T-helper 22 cell (primary cell): ENCODE measurements around the gene NFATC1.
A peak's percentile ranks its signal among the peaks of the same experiment; 100 is the strongest.
"Not testable (repeated sequence)": the region's sequence is repeated elsewhere in the genome, so short reads cannot be mapped to it uniquely, and the experiment has no call there.

ENCODE experiments used
- DNase-seq: peaks from one replicate; pipeline ENCODE4 v3.0.0-alpha.2; 2020; ENCODE audit warnings: low read depth

Gene NFATC1

GRCh38 chr18:79375441-79376154 lies 20.1 kb upstream of the NFATC1 start:
- DNase-seq: no peak

GRCh38 chr18:79376661-79377060 lies 19.1 kb upstream of the NFATC1 start:
- DNase-seq: not testable (repeated sequence)

DNA sequence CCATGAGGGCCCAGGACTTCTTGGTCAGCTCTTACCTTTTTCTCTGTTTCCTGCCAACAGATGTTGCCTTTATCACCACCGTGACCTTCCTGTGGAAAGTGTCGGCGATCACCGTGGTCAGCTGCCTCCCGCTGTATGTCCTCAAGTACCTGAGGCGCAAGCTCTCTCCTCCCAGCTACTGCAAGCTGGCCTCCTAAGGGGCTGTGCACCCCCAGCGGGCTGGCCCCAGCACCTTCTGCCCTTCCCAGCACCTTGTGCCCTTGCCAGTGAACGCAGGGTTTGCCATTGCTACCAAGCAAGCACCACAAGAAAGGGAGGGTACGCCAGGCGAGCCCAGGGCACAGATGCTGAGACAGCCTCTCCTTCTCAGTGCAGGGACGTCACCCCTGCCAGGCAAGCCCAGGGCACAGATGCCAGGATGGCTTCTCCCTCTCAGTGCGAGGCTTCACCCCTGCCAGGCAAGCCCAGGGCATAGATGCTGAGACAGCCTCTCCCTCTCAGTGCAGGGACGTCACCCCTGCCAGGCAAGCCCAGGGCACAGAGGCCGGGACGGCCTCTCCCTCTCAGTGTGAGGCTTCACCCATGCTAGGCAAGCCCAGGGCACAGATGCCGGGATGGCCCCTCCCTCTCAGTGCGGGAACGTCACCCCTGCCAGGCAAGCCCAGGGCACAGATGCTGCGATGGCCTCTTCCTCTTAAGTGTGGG lies 18.4 kb upstream of the NFATC1 start:
- DNase-seq: no peak

DNA sequence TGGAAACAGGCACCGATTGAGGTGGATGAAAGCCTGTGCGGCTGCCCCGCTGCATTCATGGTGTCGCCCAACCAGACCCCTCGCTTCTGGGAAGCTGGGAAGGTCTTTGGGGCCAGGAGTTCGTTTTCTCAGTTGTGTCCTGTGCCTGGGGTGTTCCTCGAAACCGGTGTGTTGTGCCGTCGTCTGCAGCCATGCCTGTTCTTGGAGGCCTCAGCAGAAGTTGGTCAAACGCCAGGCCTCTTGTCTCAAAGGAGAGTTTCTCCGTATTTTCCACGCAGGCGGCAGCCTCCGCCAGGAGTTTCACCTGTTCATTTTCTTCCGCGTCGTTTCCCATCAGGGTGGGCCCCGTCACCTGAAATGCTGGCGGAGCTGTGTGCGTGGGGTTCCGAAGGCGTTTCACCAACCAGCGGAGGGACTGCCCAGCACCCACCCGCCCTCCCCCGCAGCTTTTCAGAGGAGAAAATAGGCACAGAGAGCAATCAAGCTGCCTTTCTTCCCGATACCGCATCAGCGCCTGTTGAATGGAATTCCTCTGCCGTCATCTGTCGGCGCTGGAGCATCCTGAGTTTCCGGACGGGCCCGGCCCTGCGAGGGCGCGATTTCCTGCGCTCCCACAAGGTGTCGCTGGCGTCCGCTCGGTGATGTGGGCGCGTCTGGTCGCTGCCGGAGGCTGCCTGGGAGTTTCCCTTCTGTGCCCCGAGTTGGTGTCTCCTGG lies 17.0 kb upstream of the NFATC1 start:
- DNase-seq: peak; percentile 64

DNA sequence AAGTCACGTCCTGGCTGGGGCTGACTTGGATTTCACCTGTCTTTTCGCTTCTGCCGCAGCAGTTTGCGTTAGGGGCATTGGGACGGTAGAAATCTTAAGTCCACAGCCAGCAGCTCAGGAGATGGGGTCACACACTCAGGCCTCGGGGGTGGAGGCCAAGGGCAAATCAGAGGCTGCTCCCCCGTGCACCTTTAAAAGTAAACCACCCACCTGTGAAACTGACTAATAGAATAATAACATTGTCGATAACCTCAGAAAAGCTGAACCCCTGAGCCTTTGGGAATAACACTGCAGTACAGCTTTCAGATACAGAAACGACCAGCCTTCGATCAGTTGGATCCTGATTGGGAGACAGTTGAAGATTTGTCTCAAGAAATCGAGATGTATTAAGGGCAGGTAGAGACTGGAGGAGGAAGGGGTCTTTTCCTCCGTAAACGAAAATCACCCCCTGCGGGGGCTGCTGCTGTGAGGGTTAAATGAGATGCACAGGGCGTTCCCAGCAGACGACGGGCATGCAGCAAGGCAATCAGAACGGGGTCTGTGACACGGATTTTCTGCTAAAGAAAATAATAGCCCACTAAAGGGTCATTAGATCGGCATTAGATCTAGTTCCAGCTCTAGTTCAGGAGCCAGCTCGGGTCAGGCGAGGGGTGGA lies 16.4 kb upstream of the NFATC1 start:
- DNase-seq: no peak

- no peak for DNase-seq
These were observed 15.6 kb upstream of the NFATC1 start for GRCh38 chr18:79379931-79380815.

DNA sequence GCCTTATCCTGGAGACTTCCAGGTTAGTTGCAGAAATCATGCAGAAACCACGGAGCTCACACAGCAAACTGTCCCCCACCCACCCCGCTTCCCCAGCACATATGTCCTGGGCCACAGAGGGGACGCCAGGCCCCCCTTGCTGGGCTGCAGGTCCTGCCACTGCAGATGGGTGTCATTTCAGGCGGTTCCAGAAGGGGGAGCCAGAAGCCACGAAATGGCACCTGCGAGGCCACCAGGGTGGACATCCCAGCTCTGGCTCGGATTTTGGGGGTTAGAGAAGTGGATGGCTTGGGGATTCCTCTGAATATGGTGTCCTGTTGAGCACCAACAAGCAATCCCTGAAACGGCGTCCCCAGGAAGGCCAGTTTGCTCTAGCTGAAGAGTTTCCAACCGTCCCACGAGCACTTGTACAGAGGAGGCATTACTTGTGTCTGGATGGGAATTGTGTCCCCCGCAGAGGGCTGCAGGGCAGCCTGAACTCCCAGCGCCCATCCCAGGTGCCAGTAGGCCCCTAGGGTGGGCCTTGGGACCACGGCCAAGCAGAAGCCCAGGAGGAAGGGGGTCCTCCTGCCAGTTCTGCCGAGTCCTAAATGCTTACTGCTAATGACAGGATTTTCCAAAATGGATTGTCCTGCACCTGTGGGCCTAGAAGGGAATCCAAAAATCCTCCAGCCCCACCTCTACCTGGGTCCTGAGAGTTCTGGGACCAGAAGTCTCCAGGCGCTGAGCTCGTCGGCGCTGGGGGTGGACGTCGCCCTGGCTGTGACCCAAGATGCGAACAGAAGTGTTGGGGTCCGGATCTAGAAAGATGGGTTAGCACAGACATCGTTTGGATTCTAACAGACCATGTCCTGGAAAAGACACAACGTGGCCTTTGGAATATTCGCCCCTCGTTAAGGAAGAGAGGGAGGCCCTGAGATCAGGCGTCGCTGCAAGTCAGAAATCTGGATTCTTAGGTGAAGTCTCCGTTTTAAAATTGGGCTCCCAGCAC lies 14.6 kb upstream of the NFATC1 start:
- no peak for DNase-seq

GRCh38 chr18:79381811-79382311 lies 13.9 kb upstream of the NFATC1 start:
- DNase-seq: no peak

DNA sequence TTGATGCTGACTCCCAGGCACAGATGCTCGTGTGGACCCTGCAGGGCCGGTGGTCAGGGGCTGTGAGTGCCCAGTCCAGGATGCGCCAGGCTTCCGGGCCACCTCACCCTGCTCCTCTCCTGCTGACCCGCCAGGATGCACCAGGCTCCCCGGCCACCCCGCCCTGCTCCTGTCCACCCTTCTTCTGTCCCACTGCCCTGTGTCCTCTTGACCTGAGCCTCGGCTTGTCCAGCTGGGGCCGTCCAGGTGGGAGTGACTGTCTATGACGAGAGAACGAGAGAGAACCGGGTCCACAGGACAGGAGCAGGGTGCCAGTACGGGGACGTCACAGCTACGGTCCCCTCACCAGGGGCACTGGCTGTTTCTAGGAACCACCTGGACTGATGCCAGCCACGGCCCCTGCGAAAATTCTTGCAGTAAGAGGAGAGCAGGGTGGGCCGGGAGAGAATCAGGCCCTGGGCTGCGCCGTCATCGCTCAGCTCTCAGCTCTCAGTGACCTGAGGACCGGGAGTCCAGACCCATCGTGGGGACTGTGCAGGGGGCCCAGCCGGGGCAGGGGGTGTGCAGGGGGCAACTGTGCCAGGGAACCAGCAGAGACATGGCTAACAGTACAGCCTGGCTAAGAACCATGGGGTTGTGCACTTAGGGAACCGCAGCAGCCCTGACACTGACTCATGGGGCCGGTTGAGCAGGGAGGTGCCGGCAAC lies 12.9 kb upstream of the NFATC1 start:
- no peak for DNase-seq

GRCh38 chr18:79383388-79384056 lies 12.2 kb upstream of the NFATC1 start:
- DNase-seq: no peak

DNA sequence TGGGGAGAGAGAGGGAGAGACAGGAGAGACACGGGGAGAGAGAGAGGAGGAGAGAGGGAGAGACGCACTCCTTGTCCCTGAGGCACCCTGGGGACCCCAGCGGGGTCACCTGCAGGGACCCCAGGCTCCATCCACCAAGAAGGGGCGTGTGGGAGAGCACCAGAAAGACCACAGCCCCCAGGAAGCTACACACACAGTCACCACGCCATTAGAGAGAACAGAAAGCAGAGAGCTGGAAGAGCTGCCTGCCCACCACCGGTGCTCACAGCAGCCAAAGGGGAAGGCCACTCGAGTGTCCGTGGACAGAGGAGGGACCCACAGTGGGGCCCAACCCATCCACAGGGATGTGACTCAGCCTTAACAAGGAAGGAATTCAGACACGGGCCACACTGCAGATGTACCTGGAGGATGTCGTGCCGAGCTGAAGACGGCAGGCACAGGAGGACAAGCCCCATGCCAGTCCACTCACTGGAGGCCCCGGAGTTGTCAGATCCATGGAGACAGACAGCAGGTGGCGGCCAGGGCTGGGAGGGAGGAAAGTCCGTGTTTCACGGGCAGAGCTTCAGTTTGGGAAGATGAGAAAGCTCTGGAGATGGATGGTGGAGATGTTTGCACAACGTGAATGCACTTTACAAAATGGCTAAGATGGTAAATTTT lies 11.5 kb upstream of the NFATC1 start:
- no peak for DNase-seq

GRCh38 chr18:79384834-79385233 lies 10.9 kb upstream of the NFATC1 start:
- DNase-seq: no peak

DNA sequence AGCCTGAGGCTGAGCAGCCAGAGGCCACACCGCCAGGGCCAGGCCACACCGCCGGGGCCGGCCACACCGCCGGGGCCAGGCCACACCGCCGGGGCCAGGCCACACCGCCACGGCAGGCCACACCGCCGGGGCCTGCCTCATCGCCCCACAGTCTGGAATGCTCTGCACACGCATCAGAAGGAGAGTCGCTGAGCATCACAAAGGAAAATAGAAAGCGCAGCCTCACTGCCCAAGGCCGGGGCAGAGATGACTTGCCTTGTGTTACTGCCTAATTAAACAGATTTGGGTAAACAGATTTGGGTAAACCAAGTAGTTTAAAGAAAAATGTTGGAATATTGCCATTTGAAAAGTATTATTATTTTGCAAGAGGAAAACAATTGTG lies 10.4 kb upstream of the NFATC1 start:
- no peak for DNase-seq

DNA sequence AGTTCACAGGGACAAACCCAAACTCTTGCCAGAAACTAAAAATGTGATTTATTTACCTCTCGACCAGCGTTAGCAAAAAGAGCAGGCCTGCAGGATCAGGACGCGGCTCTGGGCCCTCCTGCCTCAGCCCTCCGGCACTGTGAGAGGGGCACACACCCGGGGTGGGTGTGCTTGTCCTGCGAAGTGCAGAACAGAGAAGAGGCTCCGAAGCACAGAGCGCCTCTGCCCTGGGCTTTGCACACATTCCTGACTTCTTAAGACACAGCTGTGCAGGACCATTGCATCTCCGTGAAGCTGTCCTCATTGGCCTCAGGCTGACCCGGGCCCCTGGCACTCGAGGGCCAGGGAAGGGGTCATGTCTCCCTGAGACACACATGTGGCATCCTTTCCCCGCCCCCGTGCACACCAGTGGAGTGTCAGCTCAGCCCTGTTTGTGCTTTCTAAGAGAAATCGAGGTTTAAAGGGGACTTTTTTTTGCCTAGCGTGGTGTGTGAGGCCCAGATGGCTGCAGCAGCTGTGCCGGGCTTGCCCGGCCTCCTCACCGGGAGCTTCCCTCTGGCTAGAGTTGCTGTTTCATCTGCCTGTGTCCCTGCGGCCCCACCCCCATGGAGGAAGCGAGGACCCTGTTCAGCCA lies 9.9 kb upstream of the NFATC1 start:
- no peak for DNase-seq

- DNase-seq: no peak
These were observed 9.2 kb upstream of the NFATC1 start for GRCh38 chr18:79386547-79386946.

DNA sequence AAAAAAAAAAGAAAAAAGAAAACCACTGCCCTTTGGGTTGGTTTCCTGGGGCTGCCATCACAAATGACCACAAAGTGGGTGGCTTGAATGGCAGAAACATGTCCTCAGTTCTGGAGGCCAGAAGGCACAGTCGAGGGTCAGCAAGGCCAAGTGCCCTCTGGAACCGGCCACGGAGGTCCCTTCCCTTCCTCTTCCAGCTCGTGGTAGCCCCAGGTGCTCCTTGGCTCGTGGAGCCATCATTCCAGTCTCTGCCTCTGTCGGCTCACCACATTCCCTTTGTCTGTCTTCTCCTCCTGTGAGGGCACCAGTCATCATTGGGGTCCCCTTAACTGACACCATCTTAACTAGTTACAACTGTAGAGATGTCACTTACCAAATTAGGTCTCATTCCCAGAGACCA lies 8.5 kb upstream of the NFATC1 start:
- DNase-seq: no peak

DNA sequence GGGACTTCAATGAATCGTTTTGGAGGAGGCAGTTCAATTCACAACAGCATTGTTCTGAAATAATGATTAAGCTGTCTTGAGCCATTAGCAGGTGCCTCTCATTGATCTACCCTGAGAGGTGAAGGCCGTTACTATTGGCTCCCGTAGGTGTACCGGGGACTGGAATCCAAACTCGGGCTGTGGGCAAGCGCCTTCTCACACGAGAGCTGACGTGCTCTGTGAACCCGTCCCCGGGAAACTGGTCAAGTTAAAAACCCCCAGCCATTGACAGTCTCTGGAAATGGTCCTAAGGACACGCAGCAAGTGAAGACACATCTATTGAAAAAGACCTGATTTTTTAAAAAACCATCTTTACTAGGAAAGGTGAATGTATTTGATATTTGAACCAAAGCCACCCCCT lies 8.1 kb upstream of the NFATC1 start:
- DNase-seq: no peak

- no peak for DNase-seq
These were observed 7.7 kb upstream of the NFATC1 start for GRCh38 chr18:79388043-79388442.
